ENCODE measurements around the gene ENPP6.
"Not testable (repeated sequence)": the region's sequence is repeated elsewhere in the genome, so short reads cannot be mapped to it uniquely, and the experiment has no call there.

The ENPP6 gene

DNA sequence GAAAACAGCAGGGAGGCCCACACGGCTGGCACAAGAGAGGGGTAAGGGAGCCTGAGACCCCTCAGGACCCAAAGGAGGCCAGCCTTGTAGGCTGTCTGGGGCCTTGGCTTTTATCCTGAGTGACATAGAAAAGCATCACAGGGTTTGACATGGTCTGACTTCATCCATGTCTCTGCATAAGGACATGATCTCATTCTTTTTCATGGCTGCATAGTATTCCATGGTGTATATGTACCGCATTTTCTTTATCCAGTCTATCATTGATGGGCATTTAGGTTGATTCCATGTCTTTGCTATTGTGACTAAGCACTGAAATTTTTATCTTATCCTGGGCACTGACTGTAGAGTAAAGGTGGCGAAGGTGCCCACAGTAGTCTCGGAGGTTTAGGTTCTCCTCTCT lies 166.4 kb downstream of the ENPP6 start:
- DNase-seq: not testable (repeated sequence)

DNA sequence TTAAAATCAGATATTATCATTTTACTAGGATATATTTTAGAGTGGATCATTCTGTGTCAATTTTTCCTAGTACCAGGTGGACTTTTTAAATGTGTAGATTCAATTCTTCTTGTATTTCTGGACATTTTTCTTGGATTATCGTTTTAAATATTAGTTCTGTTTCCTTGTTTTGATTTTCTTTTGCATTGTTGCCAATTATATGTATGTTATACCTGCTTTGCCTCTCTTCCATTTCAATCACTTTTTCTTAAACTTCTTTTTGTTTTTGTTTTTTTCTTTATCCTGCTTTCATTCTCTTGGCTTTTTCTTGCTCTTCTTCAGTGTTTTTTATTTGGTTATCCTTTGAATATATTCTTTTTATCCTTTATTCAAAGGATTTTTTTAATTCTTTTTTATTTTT lies 171.5 kb downstream of the ENPP6 start:
- no peak for DNase-seq

GRCh38 chr4:184041156-184041555 lies 176.5 kb downstream of the ENPP6 start:
- DNase-seq: no peak

- peak; percentile 54 for DNase-seq
Measured at GRCh38 chr4:184039963-184040383, 177.7 kb downstream of the ENPP6 start.
